ENCODE results near the gene CHRDL2. TPM values are rescaled to one million over a fixed set of nuclear protein-coding genes. Genes with fewer than 3 reads are reported as not detected.

The CHRDL2 gene
- polyA plus RNA-seq, 1 of the 3 experiments (the other 2 are of a cell fraction), result not detected

DNA sequence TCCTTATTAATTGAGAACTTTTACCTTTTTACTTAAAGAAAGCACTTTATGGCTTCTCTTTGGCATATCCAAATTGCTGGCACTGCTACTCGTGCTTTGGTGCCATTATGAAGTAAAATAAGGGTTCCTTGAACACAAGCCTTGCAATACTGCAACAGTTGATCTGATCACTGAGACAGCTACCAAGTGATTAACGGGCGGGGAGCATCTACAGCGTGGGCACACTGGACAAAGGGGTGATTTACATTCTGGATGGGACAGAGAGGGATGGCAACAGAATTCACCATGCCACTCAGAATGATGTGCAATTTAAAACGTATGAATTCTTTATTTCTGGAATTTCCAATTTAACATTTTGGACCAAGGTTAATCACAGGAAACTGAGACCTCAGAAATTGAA lies 7.7 kb downstream of the CHRDL2 start:
- no peak overlapping the region for H3K27ac ChIP-seq (ENCODE audit: low read depth in 2 of 2, low read length in 1 of 2)
- ChIA-PET POLR2A (no interaction called here), CTCF (interaction anchor here (8.0 kb wide), 1 partner anchor 18 kb away, joined by 243 read pairs; no protein-coding TSS in a partner anchor)
- no peak overlapping the region for H3K4me3 ChIP-seq (ENCODE audit: low read depth in 2 of 2, low read length in 1 of 2)
- no peaks in the 10 kb centered on the region for H3K36me3 ChIP-seq (replicated peaks in 1 of 2; ENCODE audit: control insufficient read depth in 1 of 2, insufficient read depth in 2 of 2, low read length in 1 of 2)
- no peak for DNase-seq
- no peaks in the 10 kb centered on the region for H3K9me2 ChIP-seq
- H2AFZ ChIP-seq (ENCODE audit: low read depth), result no peak overlapping the region
- no peak overlapping the region for H3K4me2 ChIP-seq
- no peaks in the 10 kb centered on the region for H4K20me1 ChIP-seq (ENCODE audit: insufficient read depth)
- H3K79me2 ChIP-seq (ENCODE audit: insufficient read depth), result no peaks in the 10 kb centered on the region
- H3K4me1 ChIP-seq (ENCODE audit: control insufficient read depth in 1 of 2, insufficient read depth in 2 of 2, low read depth in 1 of 2, low read length in 1 of 2), result no peaks in the 10 kb centered on the region; a peak in 1 of 4 replicates
- H3K9me3 ChIP-seq, result no peaks in the 10 kb centered on the region
- no peaks in the 10 kb centered on the region for H3K27me3 ChIP-seq (ENCODE audit: insufficient read depth)
- H3F3A ChIP-seq (replicated peaks; ENCODE audit: insufficient read depth), result no peaks in the 10 kb centered on the region
- no peak for TF ChIP-seq CHD2 (IDR thresholded peaks at IDR 0.05; ENCODE audit: low read length, partially characterized antibody)
- TF ChIP-seq POLR2AphosphoS5 (IDR thresholded peaks at IDR 0.05; ENCODE audit: low read depth, low read length), result no peak
- no peak for TF ChIP-seq RFX5 (IDR thresholded peaks at IDR 0.05; ENCODE audit: low read length)
- no peak for TF ChIP-seq FOXJ3 (CRISPR knock-in tag; IDR thresholded peaks at IDR 0.05)
- TF ChIP-seq GATA2 (CRISPR knock-in tag; IDR thresholded peaks at IDR 0.05), result no peak
- TF ChIP-seq, protein P1, sequence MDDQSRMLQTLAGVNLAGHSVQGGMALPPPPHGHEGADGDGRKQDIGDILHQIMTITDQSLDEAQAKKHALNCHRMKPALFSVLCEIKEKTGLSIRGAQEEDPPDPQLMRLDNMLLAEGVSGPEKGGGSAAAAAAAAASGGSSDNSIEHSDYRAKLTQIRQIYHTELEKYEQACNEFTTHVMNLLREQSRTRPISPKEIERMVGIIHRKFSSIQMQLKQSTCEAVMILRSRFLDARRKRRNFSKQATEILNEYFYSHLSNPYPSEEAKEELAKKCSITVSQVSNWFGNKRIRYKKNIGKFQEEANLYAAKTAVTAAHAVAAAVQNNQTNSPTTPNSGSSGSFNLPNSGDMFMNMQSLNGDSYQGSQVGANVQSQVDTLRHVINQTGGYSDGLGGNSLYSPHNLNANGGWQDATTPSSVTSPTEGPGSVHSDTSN (IDR thresholded peaks at IDR 0.05), result no peak
- TF ChIP-seq ELF1 (IDR thresholded peaks at IDR 0.05), result no peak
- TF ChIP-seq TAF1 (IDR thresholded peaks at IDR 0.05; ENCODE audit: borderline replicate concordance, low read depth, low read length), result no peak
- TF ChIP-seq, protein P2, sequence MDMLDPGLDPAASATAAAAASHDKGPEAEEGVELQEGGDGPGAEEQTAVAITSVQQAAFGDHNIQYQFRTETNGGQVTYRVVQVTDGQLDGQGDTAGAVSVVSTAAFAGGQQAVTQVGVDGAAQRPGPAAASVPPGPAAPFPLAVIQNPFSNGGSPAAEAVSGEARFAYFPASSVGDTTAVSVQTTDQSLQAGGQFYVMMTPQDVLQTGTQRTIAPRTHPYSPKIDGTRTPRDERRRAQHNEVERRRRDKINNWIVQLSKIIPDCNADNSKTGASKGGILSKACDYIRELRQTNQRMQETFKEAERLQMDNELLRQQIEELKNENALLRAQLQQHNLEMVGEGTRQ (IDR thresholded peaks at IDR 0.05; ENCODE audit: borderline replicate concordance, low read depth, low read length), result no peak
- TF ChIP-seq RXRA (IDR thresholded peaks at IDR 0.05; ENCODE audit: borderline replicate concordance, low read depth), result no peak
- no peak for TF ChIP-seq FOXM1 (IDR thresholded peaks at IDR 0.05; ENCODE audit: low read depth)
- TF ChIP-seq EZH2phosphoT487 (IDR thresholded peaks at IDR 0.05; ENCODE audit: borderline replicate concordance, low read depth), result no peak
- TF ChIP-seq, protein P3, sequence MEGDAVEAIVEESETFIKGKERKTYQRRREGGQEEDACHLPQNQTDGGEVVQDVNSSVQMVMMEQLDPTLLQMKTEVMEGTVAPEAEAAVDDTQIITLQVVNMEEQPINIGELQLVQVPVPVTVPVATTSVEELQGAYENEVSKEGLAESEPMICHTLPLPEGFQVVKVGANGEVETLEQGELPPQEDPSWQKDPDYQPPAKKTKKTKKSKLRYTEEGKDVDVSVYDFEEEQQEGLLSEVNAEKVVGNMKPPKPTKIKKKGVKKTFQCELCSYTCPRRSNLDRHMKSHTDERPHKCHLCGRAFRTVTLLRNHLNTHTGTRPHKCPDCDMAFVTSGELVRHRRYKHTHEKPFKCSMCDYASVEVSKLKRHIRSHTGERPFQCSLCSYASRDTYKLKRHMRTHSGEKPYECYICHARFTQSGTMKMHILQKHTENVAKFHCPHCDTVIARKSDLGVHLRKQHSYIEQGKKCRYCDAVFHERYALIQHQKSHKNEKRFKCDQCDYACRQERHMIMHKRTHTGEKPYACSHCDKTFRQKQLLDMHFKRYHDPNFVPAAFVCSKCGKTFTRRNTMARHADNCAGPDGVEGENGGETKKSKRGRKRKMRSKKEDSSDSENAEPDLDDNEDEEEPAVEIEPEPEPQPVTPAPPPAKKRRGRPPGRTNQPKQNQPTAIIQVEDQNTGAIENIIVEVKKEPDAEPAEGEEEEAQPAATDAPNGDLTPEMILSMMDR (IDR thresholded peaks at IDR 0.05), result no peak
- TF ChIP-seq, protein P4, sequence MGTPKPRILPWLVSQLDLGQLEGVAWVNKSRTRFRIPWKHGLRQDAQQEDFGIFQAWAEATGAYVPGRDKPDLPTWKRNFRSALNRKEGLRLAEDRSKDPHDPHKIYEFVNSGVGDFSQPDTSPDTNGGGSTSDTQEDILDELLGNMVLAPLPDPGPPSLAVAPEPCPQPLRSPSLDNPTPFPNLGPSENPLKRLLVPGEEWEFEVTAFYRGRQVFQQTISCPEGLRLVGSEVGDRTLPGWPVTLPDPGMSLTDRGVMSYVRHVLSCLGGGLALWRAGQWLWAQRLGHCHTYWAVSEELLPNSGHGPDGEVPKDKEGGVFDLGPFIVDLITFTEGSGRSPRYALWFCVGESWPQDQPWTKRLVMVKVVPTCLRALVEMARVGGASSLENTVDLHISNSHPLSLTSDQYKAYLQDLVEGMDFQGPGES (IDR thresholded peaks at IDR 0.05; ENCODE audit: low read depth, low read length), result no peak
- no peak for TF ChIP-seq MXI1 (IDR thresholded peaks at IDR 0.05; ENCODE audit: low read depth, low read length)
- H3K9ac ChIP-seq, result no peak overlapping the region
- 71% methylated on average over 5 of the region's 5 CpGs for WGBS (ENCODE audit: low lambda C conversion rate)
